ENCODE data around the gene PDIA4. TPM values are rescaled to one million over a fixed set of nuclear protein-coding genes. Genes with fewer than 3 reads are reported as not detected.

The PDIA4 gene
- total RNA-seq, 1 experiment from 2014 or later, result 341 TPM

GRCh38 chr7:148987751-148988512 is 40.4 kb downstream of the PDIA4 start:
- DNase-seq (ENCODE audit: low spot score) (no peak), ATAC-seq (peak; percentile 7; the same call in 1 of the 2 replicates)

GRCh38 chr7:148987010-148987750 is 41.1 kb downstream of the PDIA4 start:
- peaks cover 12% of the 10 kb centered on the region for H3K9me3 Mint-ChIP-seq
- TF ChIP-seq SP1 (CRISPR knock-in tag; conservative IDR thresholded peaks at IDR 0.05) (peak; percentile 47), CREM (CRISPR knock-in tag; IDR thresholded peaks at IDR 0.05) (peak; percentile 39; the same call in 1 of the 2 replicates), ZNF121 (CRISPR knock-in tag; IDR thresholded peaks at IDR 0.05) (peak; percentile 78), NFYB (CRISPR knock-in tag; conservative IDR thresholded peaks at IDR 0.05; ENCODE audit: low read depth) (peak; percentile 64), GTF2I (CRISPR knock-in tag; conservative IDR thresholded peaks at IDR 0.05) (0 out of 2 replicates have a peak, but pooled peaks have one; percentile 9), ZNF423 (CRISPR knock-in tag; IDR thresholded peaks at IDR 0.05) (no peak), HMGXB4 (CRISPR knock-in tag; IDR thresholded peaks at IDR 0.05) (peak; percentile 31; the same call in 1 of the 2 replicates), ZNF396 (CRISPR knock-in tag; IDR thresholded peaks at IDR 0.05; ENCODE audit: borderline replicate concordance) (no peak)
- TF ChIP-seq, protein P1, sequence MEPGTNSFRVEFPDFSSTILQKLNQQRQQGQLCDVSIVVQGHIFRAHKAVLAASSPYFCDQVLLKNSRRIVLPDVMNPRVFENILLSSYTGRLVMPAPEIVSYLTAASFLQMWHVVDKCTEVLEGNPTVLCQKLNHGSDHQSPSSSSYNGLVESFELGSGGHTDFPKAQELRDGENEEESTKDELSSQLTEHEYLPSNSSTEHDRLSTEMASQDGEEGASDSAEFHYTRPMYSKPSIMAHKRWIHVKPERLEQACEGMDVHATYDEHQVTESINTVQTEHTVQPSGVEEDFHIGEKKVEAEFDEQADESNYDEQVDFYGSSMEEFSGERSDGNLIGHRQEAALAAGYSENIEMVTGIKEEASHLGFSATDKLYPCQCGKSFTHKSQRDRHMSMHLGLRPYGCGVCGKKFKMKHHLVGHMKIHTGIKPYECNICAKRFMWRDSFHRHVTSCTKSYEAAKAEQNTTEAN (CRISPR knock-in tag; IDR thresholded peaks at IDR 0.05), result no peak
- TF ChIP-seq, protein P2, sequence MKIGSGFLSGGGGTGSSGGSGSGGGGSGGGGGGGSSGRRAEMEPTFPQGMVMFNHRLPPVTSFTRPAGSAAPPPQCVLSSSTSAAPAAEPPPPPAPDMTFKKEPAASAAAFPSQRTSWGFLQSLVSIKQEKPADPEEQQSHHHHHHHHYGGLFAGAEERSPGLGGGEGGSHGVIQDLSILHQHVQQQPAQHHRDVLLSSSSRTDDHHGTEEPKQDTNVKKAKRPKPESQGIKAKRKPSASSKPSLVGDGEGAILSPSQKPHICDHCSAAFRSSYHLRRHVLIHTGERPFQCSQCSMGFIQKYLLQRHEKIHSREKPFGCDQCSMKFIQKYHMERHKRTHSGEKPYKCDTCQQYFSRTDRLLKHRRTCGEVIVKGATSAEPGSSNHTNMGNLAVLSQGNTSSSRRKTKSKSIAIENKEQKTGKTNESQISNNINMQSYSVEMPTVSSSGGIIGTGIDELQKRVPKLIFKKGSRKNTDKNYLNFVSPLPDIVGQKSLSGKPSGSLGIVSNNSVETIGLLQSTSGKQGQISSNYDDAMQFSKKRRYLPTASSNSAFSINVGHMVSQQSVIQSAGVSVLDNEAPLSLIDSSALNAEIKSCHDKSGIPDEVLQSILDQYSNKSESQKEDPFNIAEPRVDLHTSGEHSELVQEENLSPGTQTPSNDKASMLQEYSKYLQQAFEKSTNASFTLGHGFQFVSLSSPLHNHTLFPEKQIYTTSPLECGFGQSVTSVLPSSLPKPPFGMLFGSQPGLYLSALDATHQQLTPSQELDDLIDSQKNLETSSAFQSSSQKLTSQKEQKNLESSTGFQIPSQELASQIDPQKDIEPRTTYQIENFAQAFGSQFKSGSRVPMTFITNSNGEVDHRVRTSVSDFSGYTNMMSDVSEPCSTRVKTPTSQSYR (CRISPR knock-in tag; IDR thresholded peaks at IDR 0.05), result no peak
- peaks cover 39% of the 10 kb centered on the region for H3K4me1 Mint-ChIP-seq
- peak overlapping the region; percentile 96 for H3K4me3 Mint-ChIP-seq
- H3K36me3 Mint-ChIP-seq, result peaks cover 2% of the 10 kb centered on the region
- peaks cover 11% of the 10 kb centered on the region for H3K27me3 Mint-ChIP-seq (ENCODE audit: low read depth)
- ChIA-PET CTCF (interaction anchor here (1.4 to 2.2 kb wide), 4 partner anchors 18 to 84 kb away, joined by 4 to 11 read pairs (median 10); no protein-coding TSS in a partner anchor), POLR2A (interaction anchor here (0.7 to 1.6 kb wide), 2 partner anchors 11 to 289 kb away, joined by 3 to 6 read pairs; partner anchors contain the start of gene CUL1)
- peak overlapping the region; percentile 99 for H3K27ac Mint-ChIP-seq
- DNase-seq (ENCODE audit: low spot score), result peak; percentile 84
- peak; percentile 94 for ATAC-seq

More at GRCh38 chr7:148987751-148988512, 40.4 kb downstream of the PDIA4 start:
- peak; percentile 3; the same call in 1 of the 2 replicates for TF ChIP-seq SP1 (CRISPR knock-in tag; conservative IDR thresholded peaks at IDR 0.05)
- TF ChIP-seq, protein P3, sequence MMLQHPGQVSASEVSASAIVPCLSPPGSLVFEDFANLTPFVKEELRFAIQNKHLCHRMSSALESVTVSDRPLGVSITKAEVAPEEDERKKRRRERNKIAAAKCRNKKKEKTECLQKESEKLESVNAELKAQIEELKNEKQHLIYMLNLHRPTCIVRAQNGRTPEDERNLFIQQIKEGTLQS (CRISPR knock-in tag; conservative IDR thresholded peaks at IDR 0.05), result no peak
- ChIA-PET POLR2A (interaction anchor here (0.7 to 1.6 kb wide), 2 partner anchors 10 to 290 kb away, joined by 3 to 6 read pairs; partner anchors contain the start of gene CUL1), CTCF (interaction anchor here (1.4 to 2.2 kb wide), 4 partner anchors 17 to 84 kb away, joined by 4 to 11 read pairs (median 10); no protein-coding TSS in a partner anchor)
- peaks cover 38% of the 10 kb centered on the region for H3K4me1 Mint-ChIP-seq
- H3K27me3 Mint-ChIP-seq (ENCODE audit: low read depth), result peaks cover 11% of the 10 kb centered on the region
- H3K4me3 Mint-ChIP-seq, result peak overlapping the region; percentile 96
- H3K27ac Mint-ChIP-seq, result peak overlapping the region; percentile 99
- H3K9me3 Mint-ChIP-seq, result peaks cover 12% of the 10 kb centered on the region
- H3K36me3 Mint-ChIP-seq, result peaks cover 2% of the 10 kb centered on the region

- Mint-ChIP-seq H3K4me1 (peaks cover 40% of the 10 kb centered on the region), H3K36me3 (peaks cover 2% of the 10 kb centered on the region), H3K27ac (peak overlapping the region; percentile 82), H3K27me3 (ENCODE audit: low read depth) (peaks cover 13% of the 10 kb centered on the region), H3K4me3 (peak overlapping the region; percentile 69), H3K9me3 (peaks cover 12% of the 10 kb centered on the region)
- no peak for DNase-seq (ENCODE audit: low spot score)
- CTCF ChIA-PET, result interaction anchor here (0.7 to 1.4 kb wide), 2 partner anchors 19 to 109 kb away, joined by 4 to 7 read pairs; no protein-coding TSS in a partner anchor
- POLR2A ChIA-PET, result interaction anchor here (0.7 kb wide), 1 partner anchor 200 kb away, joined by 3 read pairs; no protein-coding TSS in a partner anchor
- no peak for ATAC-seq
- TF ChIP-seq GTF2I (CRISPR knock-in tag; conservative IDR thresholded peaks at IDR 0.05) (no peak), ESRRA (CRISPR knock-in tag; IDR thresholded peaks at IDR 0.05; ENCODE audit: borderline replicate concordance) (no peak), ZNF317 (CRISPR knock-in tag; IDR thresholded peaks at IDR 0.05; ENCODE audit: borderline replicate concordance, low read depth) (no peak), ZNF423 (CRISPR knock-in tag; IDR thresholded peaks at IDR 0.05) (no peak), ZSCAN18 (CRISPR knock-in tag; IDR thresholded peaks at IDR 0.05) (no peak), ZNF232 (CRISPR knock-in tag; IDR thresholded peaks at IDR 0.05) (no peak), NR2C2 (CRISPR knock-in tag; IDR thresholded peaks at IDR 0.05) (no peak), MXD4 (CRISPR knock-in tag; IDR thresholded peaks at IDR 0.05; ENCODE audit: borderline replicate concordance) (no peak), NFE2L1 (CRISPR knock-in tag; IDR thresholded peaks at IDR 0.05) (no peak)
- TF ChIP-seq, protein P4, sequence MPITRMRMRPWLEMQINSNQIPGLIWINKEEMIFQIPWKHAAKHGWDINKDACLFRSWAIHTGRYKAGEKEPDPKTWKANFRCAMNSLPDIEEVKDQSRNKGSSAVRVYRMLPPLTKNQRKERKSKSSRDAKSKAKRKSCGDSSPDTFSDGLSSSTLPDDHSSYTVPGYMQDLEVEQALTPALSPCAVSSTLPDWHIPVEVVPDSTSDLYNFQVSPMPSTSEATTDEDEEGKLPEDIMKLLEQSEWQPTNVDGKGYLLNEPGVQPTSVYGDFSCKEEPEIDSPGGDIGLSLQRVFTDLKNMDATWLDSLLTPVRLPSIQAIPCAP (CRISPR knock-in tag; IDR thresholded peaks at IDR 0.05), result no peak
- TF ChIP-seq, protein P5, sequence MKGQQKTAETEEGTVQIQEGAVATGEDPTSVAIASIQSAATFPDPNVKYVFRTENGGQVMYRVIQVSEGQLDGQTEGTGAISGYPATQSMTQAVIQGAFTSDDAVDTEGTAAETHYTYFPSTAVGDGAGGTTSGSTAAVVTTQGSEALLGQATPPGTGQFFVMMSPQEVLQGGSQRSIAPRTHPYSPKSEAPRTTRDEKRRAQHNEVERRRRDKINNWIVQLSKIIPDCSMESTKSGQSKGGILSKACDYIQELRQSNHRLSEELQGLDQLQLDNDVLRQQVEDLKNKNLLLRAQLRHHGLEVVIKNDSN (CRISPR knock-in tag; IDR thresholded peaks at IDR 0.05), result no peak
Measured at GRCh38 chr7:148986742-148987009, 41.6 kb downstream of the PDIA4 start.
